GM12874 (cell line): ENCODE data around the gene RBM27.

Source experiments
- CTCF ChIP-seq: IDR thresholded peaks from 2 replicates; pipeline ENCODE4 v1.5.1; 2011; ENCODE audit warnings: low read depth, mild to moderate bottlenecking, control low read depth, low read length, moderate library complexity; ENCODE audit not compliant: insufficient read depth

RBM27 gene

GRCh38 chr5:146176805-146177204 is 26.6 kb upstream of the RBM27 start:
- TF ChIP-seq CTCF, result no peak

GRCh38 chr5:146179696-146180095 is 23.7 kb upstream of the RBM27 start:
- no peak for TF ChIP-seq CTCF

GRCh38 chr5:146185161-146185560 is 18.2 kb upstream of the RBM27 start:
- TF ChIP-seq CTCF, result no peak

GRCh38 chr5:146188358-146188757 is 15.0 kb upstream of the RBM27 start:
- TF ChIP-seq CTCF, result no peak

- TF ChIP-seq CTCF, result no peak
These were observed 10.8 kb upstream of the RBM27 start for GRCh38 chr5:146192571-146193043.

GRCh38 chr5:146193285-146193684 is 10.1 kb upstream of the RBM27 start:
- no peak for TF ChIP-seq CTCF

- TF ChIP-seq CTCF, result no peak
These were observed 6.9 kb upstream of the RBM27 start for GRCh38 chr5:146196459-146197048.
